Measurements from ENCODE around the gene SPEM1. TPM values are rescaled to one million over a fixed set of nuclear protein-coding genes. Genes with fewer than 3 reads are reported as not detected.
A peak's percentile ranks its signal among the peaks of the same experiment; 100 is the strongest.

Gene SPEM1
- total RNA-seq, 1 donor from 2014 or later, result not detected

GRCh38 chr17:7441266-7441665 is 21.1 kb downstream of the SPEM1 start:
- no peak overlapping the region for H3K4me3 ChIP-seq (ENCODE audit: low read depth, low read length)
- DNase-seq (ENCODE audit: low read depth) (no peak), FAIRE-seq (no peak)
- H3K27me3 ChIP-seq (ENCODE audit: control insufficient read depth, insufficient read depth, low read length), result no peaks in the 10 kb centered on the region
- peaks cover 2% of the 10 kb centered on the region for H3K36me3 ChIP-seq (ENCODE audit: control insufficient read depth, insufficient read depth, low read length)
- TF ChIP-seq CTCF (IDR thresholded peaks at IDR 0.05; ENCODE audit: insufficient read depth, low read length, severe bottlenecking), result no peak

GRCh38 chr17:7442142-7442541 is 22.0 kb downstream of the SPEM1 start:
- Histone ChIP-seq H3K36me3 (ENCODE audit: control insufficient read depth, insufficient read depth, low read length) (peaks cover 2% of the 10 kb centered on the region), H3K27me3 (ENCODE audit: control insufficient read depth, insufficient read depth, low read length) (no peaks in the 10 kb centered on the region), H3K4me3 (ENCODE audit: low read depth, low read length) (no peak overlapping the region)
- FAIRE-seq (no peak), DNase-seq (ENCODE audit: low read depth) (no peak)
- TF ChIP-seq CTCF (IDR thresholded peaks at IDR 0.05; ENCODE audit: insufficient read depth, low read length, severe bottlenecking), result no peak

- peak; percentile 80 for FAIRE-seq
- Histone ChIP-seq H3K36me3 (ENCODE audit: control insufficient read depth, insufficient read depth, low read length) (peaks cover 2% of the 10 kb centered on the region), H3K4me3 (ENCODE audit: low read depth, low read length) (no peak overlapping the region), H3K27me3 (ENCODE audit: control insufficient read depth, insufficient read depth, low read length) (no peaks in the 10 kb centered on the region)
- peak; percentile 95 for DNase-seq (ENCODE audit: low read depth)
- no peak for TF ChIP-seq CTCF (IDR thresholded peaks at IDR 0.05; ENCODE audit: insufficient read depth, low read length, severe bottlenecking)
Measured at GRCh38 chr17:7443499-7444485, 23.7 kb downstream of the SPEM1 start.

GRCh38 chr17:7444682-7445618 is 24.8 kb downstream of the SPEM1 start, which contains the start of gene CHRNB1:
Gene CHRNB1 (plus strand): TSS chr17:7445061. CDS start chr17:7445128, 67 bp downstream.
- FAIRE-seq, result no peak

DNA sequence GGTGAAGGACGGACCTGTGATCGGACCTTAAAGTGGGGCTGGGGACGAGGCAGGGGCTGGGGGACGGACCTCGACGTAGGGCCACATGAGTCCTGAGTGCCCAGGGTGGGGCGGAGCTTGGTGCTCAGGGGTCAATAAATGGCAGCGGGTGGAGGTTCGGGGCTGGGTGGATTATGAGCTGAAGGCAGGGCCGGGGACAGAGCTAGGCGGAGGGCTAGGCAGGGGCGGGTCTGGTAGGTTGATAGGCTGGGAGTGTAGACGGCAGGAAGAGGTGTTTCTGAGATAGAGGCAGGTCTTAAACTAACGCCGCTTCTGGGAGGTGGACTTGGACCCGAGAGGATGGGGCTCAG is 25.5 kb downstream of the SPEM1 start:
- H3K36me3 ChIP-seq (ENCODE audit: control insufficient read depth, insufficient read depth, low read length), result peaks cover 2% of the 10 kb centered on the region
- TF ChIP-seq CTCF (IDR thresholded peaks at IDR 0.05; ENCODE audit: insufficient read depth, low read length, severe bottlenecking), result no peak
- peak overlapping the region; percentile 36 for H3K4me3 ChIP-seq (ENCODE audit: low read depth, low read length)
- no peak for FAIRE-seq
- H3K27me3 ChIP-seq (ENCODE audit: control insufficient read depth, insufficient read depth, low read length), result no peaks in the 10 kb centered on the region
- DNase-seq (ENCODE audit: low read depth), result peak; percentile 37

More at GRCh38 chr17:7444682-7445618, 24.8 kb downstream of the SPEM1 start, which contains the start of gene CHRNB1:
- Histone ChIP-seq H3K36me3 (ENCODE audit: control insufficient read depth, insufficient read depth, low read length) (peaks cover 2% of the 10 kb centered on the region), H3K27me3 (ENCODE audit: control insufficient read depth, insufficient read depth, low read length) (no peaks in the 10 kb centered on the region), H3K4me3 (ENCODE audit: low read depth, low read length) (peak within 1 kb of the TSS; percentile 36)
- DNase-seq (ENCODE audit: low read depth), result peak; percentile 26
- TF ChIP-seq CTCF (IDR thresholded peaks at IDR 0.05; ENCODE audit: insufficient read depth, low read length, severe bottlenecking), result no peak

Data from bronchial epithelial cell (primary cell).